Skin epidermis (tissue), 12 donors: ENCODE measurements around the gene TVP23C.
"Not testable (repeated sequence)": the region's sequence is repeated elsewhere in the genome, so short reads cannot be mapped to it uniquely, and the experiment has no call there.

Experiments
- H3K27ac ChIP-seq, 21 experiments: fragments of 200-600 bp; sonication (generic) in 11 of 21; one replicate each; pipeline ENCODE4 v1.5.0; 2020; ENCODE audit warnings: mild to moderate bottlenecking in 3 of 21, inconsistent platforms in 2 of 21, moderate library complexity in 2 of 21
- H3K4me3 ChIP-seq, 7 experiments: fragments of 200-600 bp; sonication (generic) in 2 of 7; one replicate each; pipeline ENCODE4 v1.5.0; 2020; ENCODE audit warnings: inconsistent platforms in 2 of 7, mild to moderate bottlenecking in 2 of 7, moderate library complexity in 1 of 7

Gene TVP23C

GRCh38 chr17:15540371-15541219 is 22.7 kb downstream of the TVP23C start:
- H3K27ac ChIP-seq, result not testable (repeated sequence)

DNA sequence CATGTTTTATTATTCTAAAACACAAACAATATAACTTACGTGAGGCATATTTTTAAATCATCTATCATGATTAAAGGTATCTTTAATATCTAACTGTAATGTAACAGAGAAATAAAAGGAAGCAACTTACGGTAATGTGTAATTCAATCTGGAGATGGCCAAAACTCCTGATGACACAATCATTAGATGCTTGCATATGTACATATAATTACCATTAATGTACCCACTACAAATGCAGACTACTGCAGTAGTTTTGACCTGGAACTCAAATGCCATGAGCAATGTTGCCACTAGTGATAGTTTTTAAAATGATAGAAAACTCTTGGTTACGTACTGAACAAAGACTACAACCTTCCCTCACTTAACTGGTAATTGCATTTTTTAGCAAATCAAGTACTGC is 30.2 kb downstream of the TVP23C start:
- H3K27ac ChIP-seq, H3K4me3 ChIP-seq: not testable (repeated sequence)

More at GRCh38 chr17:15540371-15541219, 22.7 kb downstream of the TVP23C start:
- not testable (repeated sequence) for H3K4me3 ChIP-seq

DNA sequence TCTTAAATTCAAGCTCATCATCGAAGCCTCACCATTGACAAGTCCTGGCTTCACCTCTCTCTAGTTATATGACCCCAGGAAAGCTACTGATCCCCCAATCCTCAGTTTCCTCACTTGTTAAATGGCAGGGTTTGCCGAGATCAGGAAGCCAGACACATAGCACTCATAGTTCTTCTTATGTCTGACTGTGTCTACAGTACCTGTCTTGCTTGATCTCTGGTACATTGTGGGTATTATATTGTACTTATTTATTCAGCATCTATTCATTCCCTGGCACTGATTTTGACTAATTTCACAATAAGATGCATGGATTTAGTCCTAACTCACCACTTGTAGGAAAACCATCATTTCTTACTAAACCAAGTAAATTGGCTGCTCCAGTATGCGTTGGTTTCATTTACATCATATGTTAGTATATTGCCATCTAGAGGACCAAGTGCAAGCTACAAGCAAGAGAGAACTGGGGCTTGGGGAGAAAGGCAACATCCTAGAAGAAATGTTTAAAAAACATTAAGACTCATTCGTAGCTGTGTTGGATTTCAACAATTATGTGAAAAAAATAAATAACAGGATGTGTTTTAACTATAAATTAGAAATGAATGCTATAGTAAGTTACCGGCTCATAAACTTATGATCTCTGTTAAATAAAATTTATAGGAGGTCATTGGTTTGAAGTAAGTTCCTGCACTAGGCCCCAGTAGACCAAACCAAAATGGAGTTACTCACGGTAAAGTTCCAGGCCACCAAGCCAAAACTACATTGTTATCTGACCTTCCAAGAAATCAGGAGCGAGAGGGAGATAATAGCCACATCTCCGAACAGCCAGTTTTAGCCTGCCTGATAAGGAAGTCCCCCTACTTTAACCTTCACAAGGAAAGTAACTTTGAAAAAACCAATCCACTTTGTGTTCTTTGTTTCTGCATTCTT is 36.7 kb downstream of the TVP23C start:
- H3K4me3 ChIP-seq, H3K27ac ChIP-seq: not testable (repeated sequence)

DNA sequence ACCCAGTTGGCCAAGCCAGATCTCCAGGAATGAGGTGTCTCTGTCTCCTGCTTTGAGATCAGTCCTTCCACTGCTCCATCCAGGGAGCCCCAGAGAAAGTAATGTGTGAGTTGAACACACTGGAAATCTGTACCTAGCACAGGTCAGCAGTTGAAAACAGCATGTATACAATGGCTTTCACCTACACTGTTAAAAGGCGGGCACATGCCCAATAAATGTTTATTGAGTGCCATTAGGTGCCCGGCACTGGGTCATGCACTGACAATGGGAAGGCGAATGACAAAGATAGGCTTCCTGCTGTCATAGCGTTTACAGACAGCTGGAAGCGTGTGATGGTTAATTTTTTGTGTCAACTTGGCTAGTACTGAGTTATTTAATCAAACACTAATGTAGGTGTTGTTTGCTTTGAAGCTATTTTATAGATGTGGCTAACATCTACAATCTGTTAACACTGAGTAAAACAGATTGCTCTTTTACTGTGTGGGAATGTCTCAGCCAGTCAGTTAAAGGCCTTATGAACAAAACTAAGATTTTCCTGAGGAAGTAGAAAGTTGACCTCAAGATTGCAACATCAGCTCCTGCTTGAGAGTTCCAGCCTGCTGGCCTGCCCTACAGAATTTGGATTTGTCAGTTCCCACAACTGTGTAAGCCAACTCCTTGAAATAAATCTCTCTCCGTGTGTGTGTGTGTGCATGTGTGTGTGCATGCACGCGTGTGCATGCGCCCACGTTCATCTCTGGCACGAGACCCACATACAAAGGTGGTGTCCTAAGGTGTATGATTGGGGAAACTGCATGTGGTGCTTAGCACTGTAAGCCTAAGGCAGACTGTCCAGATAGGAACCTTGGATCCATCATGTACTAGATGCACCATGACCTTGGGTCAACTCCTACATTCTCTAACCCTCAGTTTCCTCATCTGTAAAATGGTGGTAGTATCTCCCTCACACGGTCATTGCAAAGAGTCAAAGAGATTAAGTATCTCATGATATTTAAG is 38.0 kb downstream of the TVP23C start:
- H3K4me3 ChIP-seq, result not testable (repeated sequence)
- peak overlapping the region in 1 of 21 experiments; percentile 10 for H3K27ac ChIP-seq

- Histone ChIP-seq H3K27ac (no peak overlapping the region), H3K4me3 (no peak overlapping the region)
These were observed 47.1 kb downstream of the TVP23C start for GRCh38 chr17:15516150-15516549.

DNA sequence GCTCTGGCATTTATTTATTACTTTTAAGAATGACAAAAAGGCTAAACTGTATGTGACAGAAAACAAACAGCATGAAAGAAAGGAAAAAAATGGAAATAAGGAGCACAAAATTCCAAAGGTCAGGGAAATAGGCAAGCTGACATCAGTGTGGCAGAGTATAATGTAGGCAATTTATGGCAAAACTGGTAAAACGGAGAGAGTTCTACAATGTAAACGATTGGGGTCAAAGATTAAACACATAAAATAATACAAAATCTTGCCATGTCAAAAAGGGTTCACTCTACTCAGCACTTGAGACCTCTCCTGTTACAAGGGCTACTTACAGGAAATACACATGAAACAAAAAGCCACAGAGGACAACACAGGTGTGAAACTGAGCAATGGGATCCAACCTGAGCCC is 48.8 kb downstream of the TVP23C start:
- H3K4me3 ChIP-seq, result no peak overlapping the region
- peak overlapping the region in 1 of 21 experiments; percentile 58 for H3K27ac ChIP-seq

DNA sequence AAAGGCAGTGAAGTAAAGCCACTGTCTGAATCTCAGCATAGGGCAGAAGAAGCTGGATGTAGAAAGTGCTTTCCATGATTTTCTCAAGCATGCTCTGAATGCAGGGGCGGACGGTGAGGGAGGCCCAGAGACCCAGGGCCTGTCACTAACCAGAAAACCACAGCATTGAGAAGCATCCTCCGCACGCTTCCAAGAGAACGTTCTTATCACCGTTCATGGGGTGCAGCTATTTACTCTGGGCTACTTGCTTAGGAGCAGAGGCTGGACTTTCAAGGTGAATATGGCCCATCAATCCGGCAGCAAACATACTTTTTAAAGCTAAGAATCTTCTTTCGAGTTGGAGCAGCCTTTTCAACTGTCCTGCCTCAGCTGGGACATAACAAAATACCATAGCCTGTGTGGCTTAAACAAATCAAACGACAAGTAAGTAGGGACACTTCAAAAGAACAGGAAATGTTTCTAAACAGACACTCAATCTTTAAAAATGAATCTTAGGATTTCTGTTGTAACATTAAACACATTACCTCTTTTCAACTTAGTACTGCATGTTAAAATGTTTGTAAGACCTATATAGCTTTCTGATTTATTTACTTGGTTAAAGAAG is 49.3 kb downstream of the TVP23C start:
- Histone ChIP-seq H3K27ac (peak overlapping the region in 12 of 21 experiments; percentile 5 to 85 (median 55)), H3K4me3 (no peak overlapping the region)

GRCh38 chr17:15513058-15513791 is 50.1 kb downstream of the TVP23C start:
- Histone ChIP-seq H3K4me3 (no peak overlapping the region), H3K27ac (peak overlapping the region in 16 of 21 experiments; percentile 11 to 85 (median 53))

GRCh38 chr17:15512071-15512709 is 51.1 kb downstream of the TVP23C start:
- no peak overlapping the region for H3K4me3 ChIP-seq
- H3K27ac ChIP-seq, result peak overlapping the region in 7 of 21 experiments; percentile 33 to 85 (median 60)

DNA sequence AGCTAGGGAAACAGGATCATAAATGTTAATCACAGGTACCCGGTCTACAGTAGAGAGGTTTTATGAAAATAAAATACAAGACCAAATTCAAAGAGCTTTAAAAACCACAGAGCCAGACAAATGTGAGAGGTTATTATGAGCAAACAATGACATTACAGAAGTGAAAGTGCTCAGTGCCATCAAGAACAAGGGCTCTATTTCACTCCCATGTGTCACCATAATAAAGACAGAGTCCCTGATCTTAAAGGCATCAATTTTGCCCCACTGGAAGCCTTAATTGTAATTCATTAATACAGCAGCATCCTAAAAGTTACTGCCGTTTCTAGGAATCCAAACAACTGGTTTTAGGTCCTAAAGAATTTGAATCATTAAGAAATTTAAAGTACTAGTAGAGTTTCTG is 52.1 kb downstream of the TVP23C start:
- H3K27ac ChIP-seq, result peak overlapping the region in 1 of 21 experiments; percentile 19

DNA sequence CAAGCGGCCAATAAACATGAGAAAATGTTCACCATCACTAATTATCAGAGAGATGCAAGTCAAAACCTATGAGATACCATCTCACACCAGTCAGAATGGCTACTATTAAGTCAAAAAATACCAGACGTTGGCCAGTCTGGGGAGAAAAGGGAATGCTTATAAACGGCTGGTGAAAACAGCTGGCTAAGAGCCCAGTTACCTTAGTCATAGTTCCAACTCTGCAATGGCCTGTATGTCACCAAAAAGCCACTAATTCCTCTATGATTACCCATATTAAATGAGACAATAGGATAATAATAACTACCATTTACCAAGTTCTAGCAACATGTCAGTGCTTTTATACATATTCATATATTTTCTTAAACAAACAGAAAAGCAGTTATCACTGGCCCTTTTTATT is 52.9 kb downstream of the TVP23C start:
- Histone ChIP-seq H3K4me3 (no peak overlapping the region), H3K27ac (no peak overlapping the region)

More for the DNA sequence above, 52.1 kb downstream of the TVP23C start:
- no peak overlapping the region for H3K4me3 ChIP-seq

GRCh38 chr17:15509095-15509494 is 54.2 kb downstream of the TVP23C start:
- Histone ChIP-seq H3K4me3 (no peak overlapping the region), H3K27ac (no peak overlapping the region)

GRCh38 chr17:15508466-15508865 is 54.8 kb downstream of the TVP23C start:
- Histone ChIP-seq H3K4me3 (no peak overlapping the region), H3K27ac (no peak overlapping the region)

GRCh38 chr17:15507896-15508295 is 55.4 kb downstream of the TVP23C start:
- Histone ChIP-seq H3K27ac (no peak overlapping the region), H3K4me3 (no peak overlapping the region)

GRCh38 chr17:15507001-15507400 is 56.3 kb downstream of the TVP23C start:
- no peak overlapping the region for H3K27ac ChIP-seq

DNA sequence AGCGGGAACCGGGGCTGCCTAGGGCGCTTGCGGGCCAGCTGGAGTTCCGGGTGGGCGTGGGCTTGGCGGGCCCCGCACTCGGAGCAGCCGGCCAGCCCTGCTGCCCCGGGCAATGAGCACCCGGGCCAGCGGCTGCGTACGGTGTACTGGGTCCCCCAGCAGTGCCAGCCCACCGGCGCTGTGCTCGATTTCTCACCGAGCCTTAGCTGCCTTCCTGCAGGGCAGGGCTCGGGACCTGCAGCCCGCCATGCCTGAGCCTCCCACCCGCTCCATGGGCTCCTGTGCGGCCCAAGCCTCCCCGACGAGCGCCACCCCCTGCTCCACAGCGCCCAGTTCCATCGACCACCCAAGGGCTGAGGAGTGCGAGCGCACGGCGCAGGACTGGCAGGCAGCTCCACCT is 57.6 kb downstream of the TVP23C start:
- H3K4me3 ChIP-seq, H3K27ac ChIP-seq: not testable (repeated sequence)

More at GRCh38 chr17:15507001-15507400, 56.3 kb downstream of the TVP23C start:
- H3K4me3 ChIP-seq, result no peak overlapping the region

DNA sequence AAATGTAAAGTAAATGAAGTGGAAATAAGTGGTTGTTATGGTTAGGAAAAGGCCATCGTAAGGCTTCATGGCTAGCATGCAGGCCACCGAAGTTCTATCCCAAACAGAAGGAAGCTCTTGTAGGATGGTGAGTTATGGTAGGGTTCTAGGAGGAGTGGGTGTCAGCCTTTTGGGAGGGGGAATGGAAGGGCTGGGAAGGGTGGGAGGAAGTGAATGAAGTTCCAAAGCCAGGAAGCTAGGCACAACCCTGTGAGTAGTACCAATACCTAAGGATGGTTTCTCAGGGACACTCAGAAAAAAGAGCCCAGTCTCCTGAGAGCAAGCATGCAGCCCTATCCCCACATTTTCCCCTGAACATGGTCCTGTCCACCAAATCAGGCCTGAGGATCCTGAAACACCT is 59.6 kb downstream of the TVP23C start:
- no peak overlapping the region for H3K4me3 ChIP-seq
- H3K27ac ChIP-seq, result no peak overlapping the region
